Gastrocnemius medialis (tissue), 4 donors: ENCODE results near the gene KCNIP4.

ENCODE experiments used
- CTCF ChIP-seq, 5 experiments: fragments of 450-650 bp in 3 of 5; fragments of 200-600 bp in 2 of 5; sonication (generic) in 2 of 5; IDR thresholded peaks in 4 of 5; conservative IDR thresholded peaks in 1 of 5; 1 replicate in 4 of 5; 2 replicates in 1 of 5; pipeline ENCODE4 v1.5.1; 2016 to 2019; ENCODE audit warnings: antibody characterized with exemption in 5 of 5, mild to moderate bottlenecking in 3 of 5, moderate library complexity in 3 of 5
- POLR2A ChIP-seq, 2 donors: fragments of 450-650 bp; IDR thresholded peaks; one replicate each; pipeline ENCODE4 v1.6.1; 2017; ENCODE audit warnings: antibody characterized with exemption in 2 of 2, mild to moderate bottlenecking in 2 of 2, moderate library complexity in 2 of 2

GRCh38 chr4:20992002-20992401 is 956.6 kb downstream of the KCNIP4 start:
- TF ChIP-seq CTCF (IDR thresholded peaks at IDR 0.05 in 4 of 5, conservative IDR thresholded peaks at IDR 0.05 in 1 of 5) (no peak), POLR2A (IDR thresholded peaks at IDR 0.05) (no peak)
